Retinal pigment epithelial cell (primary cell): ENCODE data around the gene GSTO2.

ENCODE experiments used
- DNase-seq: peaks from one replicate; pipeline ENCODE4 v3.0.0-alpha.2; 2010; ENCODE audit warnings: low read depth
- H3K4me3 ChIP-seq: 2 replicates; pipeline ENCODE4 v1.5.1; 2011; ENCODE audit warnings: mild to moderate bottlenecking, low read length, control low read depth, moderate library complexity
- CTCF ChIP-seq: conservative IDR thresholded peaks from 2 replicates; pipeline ENCODE4 v1.5.1; 2011; ENCODE audit warnings: low read depth, low read length, control low read depth, inconsistent platforms

The GSTO2 gene

DNA sequence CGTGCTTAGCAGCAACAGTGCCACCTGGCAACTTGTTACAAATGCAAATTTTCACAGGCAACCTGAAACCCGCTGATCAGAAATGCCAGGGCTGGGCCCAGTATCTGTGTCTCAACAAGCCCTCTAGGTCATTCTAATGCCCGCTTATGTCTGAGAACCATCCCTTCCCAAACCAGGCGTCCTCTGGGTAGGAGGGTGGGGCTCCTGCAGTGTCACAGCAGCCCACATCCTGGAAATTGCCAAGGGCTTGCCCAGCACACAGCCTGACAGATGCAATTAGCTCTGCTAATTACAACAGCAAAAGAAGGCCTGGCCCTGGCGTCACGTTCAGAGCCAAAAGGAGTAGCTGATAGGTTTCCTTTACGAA is 53.4 kb downstream of the GSTO2 start:
- no peak overlapping the region for H3K4me3 ChIP-seq
- TF ChIP-seq CTCF, result no peak
- no peak for DNase-seq

DNA sequence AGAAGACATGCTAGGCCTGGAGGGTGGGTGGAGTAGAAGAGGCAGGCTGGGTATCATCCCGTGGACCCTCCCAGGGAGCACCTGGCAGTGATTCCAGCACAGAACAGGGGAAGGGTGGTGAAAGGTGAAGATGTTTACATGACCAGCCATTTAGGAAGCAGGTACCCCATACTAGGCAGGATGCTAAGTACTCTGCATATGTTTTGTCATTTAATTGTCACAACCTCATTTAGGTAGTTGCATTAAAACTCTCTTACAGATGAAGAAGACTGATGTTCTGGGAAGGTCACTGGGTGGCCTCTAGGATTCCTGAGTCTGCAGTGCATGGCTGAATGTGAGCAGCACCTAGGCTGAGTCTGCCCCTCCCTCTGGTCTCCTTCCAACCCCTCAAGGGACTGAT is 54.1 kb downstream of the GSTO2 start:
- no peak overlapping the region for H3K4me3 ChIP-seq
- no peak for DNase-seq
- TF ChIP-seq CTCF, result no peak

DNA sequence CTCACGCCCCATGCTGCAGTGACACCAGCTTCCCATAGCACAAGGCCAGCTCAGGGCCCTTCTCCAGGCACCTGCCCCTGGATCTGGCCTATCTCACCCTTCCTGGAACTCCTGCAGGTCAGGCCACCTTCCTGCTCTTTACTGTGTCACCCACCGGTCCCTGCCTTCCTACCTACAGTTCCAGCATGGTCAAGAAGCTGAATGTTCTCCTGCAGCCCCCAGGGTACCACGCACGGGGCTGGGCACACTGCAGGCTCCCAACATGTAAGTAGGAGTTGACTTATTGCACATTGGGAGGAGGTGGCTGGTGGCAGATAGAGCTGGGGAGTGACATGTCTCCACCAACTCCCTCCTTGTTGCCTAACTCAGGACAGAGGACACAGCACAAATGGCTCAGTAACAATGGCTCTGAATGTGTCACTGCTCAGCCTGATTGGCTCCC is 54.8 kb downstream of the GSTO2 start:
- no peak for TF ChIP-seq CTCF
- no peak overlapping the region for H3K4me3 ChIP-seq
- DNase-seq, result no peak

DNA sequence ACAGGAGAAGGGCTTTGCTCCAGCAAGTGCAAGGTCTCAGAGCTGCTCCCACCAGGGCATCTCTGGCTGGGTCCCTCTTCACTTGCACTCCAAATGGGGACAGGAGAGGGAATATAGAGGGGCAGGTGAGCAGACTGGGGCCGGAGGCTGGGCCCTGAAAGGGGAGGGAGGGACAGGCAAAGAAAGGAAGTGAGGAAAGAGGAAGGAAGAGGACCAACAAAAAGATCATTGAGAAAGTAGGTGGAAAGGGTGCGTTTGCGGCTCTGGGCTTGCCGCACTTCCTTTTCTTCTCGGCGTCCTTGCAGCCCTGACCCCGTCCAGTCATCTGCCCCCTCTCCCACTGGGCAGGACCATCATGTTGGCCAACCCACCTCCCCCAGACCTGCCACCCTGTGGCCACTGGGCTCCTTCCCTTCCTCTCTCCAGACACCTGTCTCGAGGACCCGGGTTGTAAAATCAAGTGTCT is 55.3 kb downstream of the GSTO2 start:
- DNase-seq, result no peak
- no peak overlapping the region for H3K4me3 ChIP-seq
- TF ChIP-seq CTCF, result no peak

GRCh38 chr10:104324931-104325330 is 55.9 kb downstream of the GSTO2 start:
- H3K4me3 ChIP-seq, result no peak overlapping the region

GRCh38 chr10:104325436-104326435 is 56.8 kb downstream of the GSTO2 start:
- H3K4me3 ChIP-seq, result no peak overlapping the region
- no peak for TF ChIP-seq CTCF
- DNase-seq, result peak; percentile 78

More at GRCh38 chr10:104324931-104325330, 55.9 kb downstream of the GSTO2 start:
- DNase-seq, result no peak
- TF ChIP-seq CTCF, result no peak

GRCh38 chr10:104326991-104327610 is 58.1 kb downstream of the GSTO2 start:
- TF ChIP-seq CTCF, result no peak
- no peak for DNase-seq
- peak overlapping the region; percentile 32 for H3K4me3 ChIP-seq
